ENCODE measurements around the gene ZG16B.

ZG16B gene, protein sequence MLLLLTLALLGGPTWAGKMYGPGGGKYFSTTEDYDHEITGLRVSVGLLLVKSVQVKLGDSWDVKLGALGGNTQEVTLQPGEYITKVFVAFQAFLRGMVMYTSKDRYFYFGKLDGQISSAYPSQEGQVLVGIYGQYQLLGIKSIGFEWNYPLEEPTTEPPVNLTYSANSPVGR

DNA sequence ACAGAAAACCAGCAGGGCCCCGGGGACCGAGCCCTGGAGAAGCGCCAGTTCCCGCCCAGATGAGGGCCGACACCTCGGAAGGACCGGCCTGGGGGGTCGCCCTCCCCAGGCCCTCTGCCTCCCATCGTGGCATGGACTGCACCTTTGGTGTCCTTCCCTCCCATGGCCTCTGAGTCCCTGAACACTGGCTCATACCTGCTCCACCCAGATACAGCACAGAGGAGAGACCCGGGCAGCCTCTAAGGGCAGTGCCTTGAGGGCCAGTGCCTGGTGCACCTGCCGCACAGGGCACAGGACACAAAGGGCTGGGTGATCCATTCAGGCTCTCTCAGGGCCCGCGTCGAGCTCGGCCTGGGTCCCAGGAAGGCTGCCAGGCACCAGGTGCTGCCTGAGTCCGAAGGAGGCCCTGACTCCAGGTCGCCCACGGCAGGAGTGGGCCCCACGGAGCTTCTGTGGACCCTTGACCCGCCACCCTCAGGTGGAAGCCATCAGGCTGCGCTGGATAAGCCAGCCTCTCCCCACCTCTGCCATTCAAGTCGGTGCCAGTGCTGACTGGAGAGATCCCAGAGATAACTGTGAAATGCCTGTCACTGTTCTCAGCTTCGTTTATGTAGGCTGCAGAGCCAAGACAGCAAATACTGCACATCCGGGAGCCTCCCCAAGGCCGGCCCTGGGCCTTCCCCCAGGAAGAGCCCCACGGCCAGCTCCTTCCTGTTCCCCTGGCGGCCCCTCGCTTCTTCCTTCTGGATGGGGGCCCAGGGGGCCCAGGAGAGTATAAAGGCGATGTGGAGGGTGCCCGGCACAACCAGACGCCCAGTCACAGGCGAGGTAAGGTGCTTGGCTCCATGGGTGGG is at the start of gene ZG16B:
TSS of gene ZG16B (plus strand) at position 803 of the 854 bp plus-strand sequence. CDS start 139 bp downstream, outside the sequence.
- DNase-seq (ENCODE audit: low read depth in 2 of 2): no peak

DNA sequence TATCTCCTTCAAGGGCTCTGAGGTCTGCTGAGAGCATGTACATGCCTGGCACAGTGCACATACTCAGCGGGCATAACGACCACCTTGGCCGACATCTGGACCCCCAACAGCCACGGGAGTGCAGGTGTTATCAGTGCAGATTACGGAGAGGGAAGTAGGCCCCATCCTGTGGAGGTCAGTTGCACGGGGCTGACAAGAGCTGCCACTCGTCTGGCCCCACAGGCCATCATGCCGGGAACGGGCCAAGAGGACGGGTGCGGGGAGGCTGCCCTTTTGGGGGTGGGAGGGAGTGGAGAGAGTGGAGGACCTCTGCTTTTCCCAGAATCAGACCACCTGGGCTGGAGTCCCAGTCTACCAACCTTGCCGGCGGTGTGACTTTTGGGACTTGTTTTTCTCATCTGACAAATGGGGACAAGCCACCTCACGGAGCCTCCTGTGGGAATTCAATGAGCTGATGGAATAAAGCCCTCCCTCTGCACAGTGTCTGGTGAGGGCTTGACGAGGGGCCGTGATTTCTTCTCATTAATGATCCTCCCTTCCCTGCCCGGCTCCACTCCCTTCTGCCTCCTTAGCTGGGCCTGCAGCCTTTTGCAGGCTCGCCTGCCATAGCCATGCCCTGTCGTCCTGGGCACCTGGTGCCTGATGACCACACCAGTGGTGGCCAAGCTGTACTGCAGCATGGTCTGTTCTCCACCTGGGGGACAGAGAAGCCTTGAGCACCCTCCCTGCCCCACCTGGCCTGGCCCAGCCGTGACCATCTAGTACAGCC is 47.3 kb upstream of the ZG16B start:
- no peak for DNase-seq (ENCODE audit: low read depth in 2 of 2)

DNA sequence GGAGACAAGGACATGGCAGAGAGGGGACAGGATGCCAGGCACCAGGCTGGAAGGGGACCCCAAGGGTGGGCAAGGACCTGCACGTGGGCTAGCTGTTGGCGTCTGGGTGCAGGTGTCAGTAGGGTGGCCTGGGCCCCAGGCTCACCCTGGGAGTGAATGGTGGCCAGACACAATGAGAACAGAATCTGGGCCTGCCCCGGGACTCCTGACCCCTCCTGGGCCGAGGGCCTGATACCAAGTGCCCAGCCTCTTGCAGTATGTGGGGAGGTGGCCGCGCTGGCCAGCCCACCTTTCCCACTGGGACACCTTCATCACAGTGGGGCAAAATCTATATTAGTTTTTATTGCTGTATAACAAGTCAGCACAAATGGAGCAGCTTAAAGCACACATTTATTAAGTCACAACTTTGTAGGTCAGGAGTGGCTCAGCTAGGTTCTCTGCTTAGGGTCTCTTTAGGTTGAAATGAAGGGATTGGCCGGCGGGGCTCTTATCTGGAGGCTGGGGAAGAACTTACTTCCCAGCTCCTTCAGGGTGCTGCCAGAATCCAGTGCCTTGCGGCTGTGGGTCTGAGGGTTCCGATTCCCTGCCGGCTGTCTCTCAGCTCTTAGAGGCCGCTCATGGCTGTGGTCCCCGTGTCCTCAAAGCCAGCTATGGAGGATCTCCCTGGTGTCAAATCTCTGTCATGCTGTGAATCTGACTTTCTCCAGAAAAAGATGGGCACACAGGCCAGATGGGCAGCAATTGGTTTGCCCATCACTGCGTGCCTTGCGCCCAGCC is 46.3 kb upstream of the ZG16B start:
- DNase-seq (ENCODE audit: low read depth in 2 of 2): no peak

DNA sequence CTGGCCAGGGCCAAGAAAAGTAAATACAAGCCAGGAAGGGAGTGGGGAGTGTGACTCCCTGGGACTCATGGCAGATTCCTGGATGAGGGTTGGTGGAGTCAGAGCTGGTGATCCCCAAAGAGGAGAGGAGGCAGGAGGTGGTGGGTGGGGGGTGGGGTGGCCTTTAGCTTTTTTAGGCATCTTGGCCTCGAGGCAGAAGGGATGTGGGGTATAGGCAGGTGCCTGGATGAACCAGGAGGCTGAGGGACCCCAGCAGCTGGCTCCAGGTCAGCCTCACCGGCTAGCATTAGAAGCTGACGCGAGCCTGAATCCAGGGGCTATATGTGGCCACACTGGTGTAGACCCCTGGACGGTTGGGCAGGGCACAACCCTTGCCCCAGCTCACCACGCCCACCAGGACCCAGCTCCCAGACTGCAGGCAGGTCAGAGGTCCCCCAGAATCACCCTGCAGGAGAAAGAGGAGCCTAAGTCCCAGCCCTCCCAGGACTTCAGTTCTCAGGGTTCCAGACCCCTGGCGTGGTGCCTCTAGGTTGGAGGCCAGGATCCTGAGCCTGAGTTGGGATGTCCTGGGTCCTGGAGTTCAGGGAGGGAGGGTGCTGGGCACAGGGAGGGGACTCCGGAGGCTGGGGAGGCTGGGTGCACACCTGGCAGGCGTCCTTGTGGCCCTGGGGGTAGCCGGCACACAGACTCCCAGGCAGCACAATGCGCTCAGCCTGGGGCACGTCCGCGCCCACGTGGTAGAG is 45.6 kb upstream of the ZG16B start:
- no peak for DNase-seq (ENCODE audit: low read depth in 2 of 2)

DNA sequence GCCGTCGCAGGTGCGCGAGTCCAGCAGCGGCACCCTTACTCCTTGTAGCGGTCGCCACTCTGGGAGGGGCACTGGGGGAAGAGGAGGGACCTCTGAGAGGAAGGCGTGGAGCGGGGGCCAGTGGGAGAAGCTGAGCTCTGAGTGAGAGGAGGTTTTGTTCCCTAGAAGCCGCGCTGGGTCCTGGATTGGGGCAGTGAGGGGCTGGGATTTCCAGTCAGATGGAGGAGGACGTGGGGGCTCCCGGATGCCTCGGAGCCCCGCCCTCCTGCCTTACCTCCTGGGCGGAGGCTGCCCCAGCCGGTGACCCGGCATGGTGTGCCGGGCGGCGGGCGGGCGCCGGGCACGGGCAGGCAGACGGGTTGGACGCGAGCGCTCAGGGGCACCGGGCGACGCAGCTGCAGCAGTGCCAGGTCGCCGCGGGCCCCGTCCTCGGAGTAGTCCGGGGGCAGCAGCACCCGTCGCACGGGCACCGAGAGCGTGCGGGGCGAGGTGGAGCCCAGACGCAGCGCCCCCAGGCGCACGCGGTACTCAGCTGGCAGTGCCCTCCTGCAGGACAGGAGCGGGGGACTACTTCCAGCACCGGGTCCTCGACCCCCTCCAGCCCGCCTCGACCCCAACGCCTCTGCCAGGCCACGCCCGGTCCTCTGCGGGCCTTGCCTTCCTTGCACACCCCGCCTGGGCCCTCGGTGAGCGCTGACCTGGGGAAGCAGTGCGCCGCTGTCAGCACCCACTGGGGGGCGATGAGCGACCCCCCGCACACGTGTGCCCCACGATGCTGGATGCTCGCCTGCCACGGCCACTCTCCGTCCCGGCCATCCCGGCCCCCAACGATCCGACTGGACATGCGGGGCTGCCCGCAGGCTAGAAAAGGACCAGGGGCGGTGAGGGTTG is 44.8 kb upstream of the ZG16B start:
- no peak for DNase-seq (ENCODE audit: low read depth in 2 of 2)

DNA sequence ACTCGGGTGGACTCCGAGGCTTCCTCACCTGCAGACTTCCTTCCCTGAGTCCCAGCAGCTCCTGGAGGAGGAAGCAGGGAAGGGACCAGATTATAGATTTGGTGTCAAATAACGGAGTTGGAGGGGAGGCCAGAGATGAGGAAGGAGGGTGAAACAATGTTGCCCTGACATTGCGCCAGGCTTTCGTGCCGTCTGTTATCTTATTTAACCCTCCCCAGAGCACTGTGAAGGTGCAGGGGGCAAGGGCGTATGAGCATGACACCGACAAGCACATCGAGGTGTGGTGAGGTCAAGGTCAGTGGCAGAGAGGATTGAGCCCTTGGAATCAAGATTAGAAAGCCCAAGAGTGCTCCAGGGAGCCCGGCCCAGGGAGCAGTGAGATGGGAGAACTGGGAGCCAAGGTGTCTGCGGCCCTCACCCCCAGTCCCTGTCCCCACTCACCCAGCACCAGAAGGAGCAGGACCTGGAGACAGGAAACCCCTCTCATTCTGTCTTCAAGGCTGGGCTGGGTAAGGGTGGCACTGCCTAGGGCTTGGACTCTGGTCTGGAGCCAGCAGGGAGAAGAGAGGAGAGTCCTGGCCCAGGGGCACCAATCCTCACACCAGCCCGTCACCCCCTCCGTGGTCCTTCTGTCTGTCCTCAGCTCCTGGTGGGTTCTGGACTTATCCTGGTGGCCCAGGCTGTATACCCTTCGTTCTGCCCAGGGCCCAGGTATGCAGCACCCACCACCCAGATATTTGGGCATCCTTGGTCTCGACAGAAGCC is 43.9 kb upstream of the ZG16B start:
- no peak for DNase-seq (ENCODE audit: low read depth in 2 of 2)

DNA sequence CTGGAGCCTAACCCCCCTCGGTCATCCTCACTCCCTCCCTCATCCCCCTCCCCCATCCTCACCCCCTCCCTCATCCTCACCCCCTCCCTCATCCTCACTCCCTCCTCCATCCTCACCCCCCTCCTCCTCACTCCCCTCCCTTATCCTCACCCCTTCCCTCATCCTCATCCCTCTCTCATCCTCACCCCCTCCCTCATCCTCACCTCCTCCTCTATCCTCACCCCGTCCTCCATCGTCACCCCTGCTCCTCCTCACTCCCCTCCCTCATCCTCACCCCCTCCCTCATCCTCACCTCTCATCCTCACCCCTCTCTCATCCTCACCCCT is 43.3 kb upstream of the ZG16B start:
- no peak for DNase-seq (ENCODE audit: low read depth in 2 of 2)

DNA sequence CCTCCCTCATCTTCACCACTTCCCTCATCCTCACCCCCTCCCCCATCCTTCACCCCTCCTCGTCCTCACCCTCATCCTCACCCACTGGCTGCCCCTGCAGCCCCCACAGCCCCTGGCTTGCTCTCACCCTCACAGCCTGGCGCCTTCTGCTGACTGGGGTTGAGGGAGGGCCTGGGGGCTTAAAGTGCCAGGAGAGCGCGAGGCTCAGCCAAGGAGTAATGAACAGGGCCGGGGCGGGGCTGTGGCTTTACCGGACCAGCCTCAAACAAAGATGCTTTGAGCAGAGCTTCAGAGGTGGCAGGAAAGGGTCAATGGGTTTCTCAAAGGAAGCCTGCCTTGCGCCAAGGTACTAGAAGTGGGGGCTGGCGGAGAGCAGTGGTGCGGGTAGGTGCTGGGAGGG is 42.7 kb upstream of the ZG16B start, which contains the start of gene PRSS33:
TSS of gene PRSS33 (minus strand) at position 155 of the 400 bp plus-strand sequence. CDS start 1,013 bp downstream, outside the sequence.
- no peak for DNase-seq (ENCODE audit: low read depth in 2 of 2)

DNA sequence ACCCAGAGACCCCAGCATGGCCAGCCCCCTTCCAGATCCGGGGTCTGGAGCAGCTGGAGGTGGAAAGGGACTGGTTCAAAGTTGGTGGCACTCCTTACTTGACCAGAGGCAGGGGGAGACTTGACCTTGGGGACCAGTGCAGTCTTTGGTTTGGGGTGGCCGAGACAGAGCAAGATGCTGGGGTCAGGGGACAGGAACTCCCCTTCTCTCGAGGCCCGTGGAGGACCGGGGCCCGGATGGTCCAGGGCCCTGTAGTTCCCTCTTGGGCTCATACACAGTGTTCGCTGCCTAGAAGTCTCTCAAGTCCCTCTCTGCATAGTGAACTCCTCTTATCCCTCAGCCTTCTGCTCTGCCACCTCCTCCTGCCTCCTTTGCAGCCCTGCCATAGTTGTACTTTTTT is 42.1 kb upstream of the ZG16B start:
- DNase-seq (ENCODE audit: low read depth in 2 of 2): no peak

DNA sequence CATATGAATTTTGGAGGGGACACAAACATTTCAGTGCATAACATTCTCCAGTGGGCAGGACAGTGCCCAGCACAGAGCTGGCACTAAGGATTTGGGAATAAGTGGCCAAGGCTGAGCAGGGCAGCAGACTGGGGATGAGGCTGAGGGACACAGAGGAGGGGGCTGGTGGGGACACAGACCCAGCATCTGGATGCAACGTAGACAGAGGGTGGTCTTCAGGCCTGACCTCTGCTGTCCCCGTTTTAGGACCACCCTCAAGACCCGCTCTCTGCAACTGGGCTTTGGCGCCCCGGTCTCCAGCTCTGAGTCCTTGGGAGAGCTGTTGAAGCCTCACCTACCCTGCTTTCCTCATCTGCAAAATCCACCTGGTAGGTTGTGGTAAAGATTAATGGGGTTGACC is 39.5 kb upstream of the ZG16B start:
- no peak for DNase-seq (ENCODE audit: low read depth in 2 of 2)

DNA sequence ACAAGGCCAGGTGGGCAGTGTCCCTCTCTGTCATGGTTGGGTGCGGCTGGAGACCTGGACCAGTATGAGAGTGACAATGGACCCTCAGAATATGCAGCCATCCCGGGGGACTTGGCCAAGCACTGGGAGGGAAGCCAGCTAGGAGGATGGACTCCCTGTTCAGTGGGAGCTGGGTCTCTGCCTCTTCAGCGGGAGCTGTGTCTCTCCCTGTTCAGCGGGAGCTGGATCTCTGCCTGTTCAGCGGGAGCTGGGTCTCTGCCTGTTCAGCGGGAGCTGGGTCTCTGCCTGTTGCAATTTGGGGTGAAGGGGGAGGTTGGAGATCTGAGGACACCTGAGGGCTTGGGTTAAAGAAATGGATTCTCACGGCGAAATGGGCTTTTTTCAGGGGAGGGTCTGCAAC is 38.9 kb upstream of the ZG16B start:
- DNase-seq (ENCODE audit: low read depth in 2 of 2): no peak

DNA sequence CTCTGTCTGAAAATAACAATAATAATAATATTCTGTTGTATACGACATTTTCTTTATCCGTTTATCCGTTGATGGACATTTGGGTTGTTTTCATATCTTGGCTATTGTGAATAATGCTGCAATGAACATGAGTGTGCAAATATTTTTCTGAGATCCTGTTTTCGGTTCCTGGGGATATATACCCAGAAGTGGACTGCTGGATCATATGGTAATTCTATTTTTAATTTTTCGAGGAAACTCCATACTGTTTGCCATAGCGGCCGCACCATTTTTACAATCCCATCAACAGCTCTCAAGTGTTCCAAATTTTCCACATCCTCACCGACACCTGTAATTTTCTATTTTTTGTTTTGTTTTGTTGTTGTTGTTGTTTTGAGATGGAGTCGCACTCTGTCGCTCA is 37.2 kb upstream of the ZG16B start:
- DNase-seq (ENCODE audit: low read depth in 2 of 2): no peak

DNA sequence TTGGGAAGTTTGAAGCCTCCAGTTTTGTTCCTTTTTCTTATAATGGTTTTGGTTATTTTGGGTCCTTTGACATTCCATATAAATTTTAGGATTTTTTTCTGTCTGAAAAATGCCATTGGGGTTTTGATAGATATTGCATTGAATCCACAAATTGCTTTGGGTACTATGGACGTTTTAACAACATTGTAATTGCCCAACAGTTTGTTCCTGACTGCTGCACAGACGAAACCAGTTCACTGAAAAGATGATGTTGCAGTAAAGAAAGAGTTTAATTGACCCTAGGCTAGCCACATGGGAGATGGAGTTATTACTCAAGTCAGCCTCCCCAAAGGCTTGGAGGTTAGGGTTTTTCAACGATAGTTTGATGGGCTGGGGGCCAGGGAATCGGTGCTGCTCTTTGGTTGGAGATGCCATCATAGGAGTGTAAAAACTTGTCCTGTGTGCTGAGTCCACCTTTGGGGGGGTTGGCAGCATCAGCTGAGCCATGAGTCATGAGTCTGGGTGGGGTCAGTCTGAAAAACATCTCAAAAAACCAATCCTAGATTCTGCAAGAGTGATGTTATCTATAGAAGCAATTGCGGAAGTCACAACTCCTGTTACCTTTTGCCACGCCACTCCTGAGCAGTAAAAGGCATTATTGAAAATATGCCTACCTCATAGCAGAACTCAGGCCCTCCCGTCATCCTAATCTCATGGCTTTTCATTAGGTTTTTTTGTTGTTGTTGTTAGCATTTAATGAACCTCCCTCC is 34.5 kb upstream of the ZG16B start:
- no peak for DNase-seq (ENCODE audit: low read depth in 2 of 2)

DNA sequence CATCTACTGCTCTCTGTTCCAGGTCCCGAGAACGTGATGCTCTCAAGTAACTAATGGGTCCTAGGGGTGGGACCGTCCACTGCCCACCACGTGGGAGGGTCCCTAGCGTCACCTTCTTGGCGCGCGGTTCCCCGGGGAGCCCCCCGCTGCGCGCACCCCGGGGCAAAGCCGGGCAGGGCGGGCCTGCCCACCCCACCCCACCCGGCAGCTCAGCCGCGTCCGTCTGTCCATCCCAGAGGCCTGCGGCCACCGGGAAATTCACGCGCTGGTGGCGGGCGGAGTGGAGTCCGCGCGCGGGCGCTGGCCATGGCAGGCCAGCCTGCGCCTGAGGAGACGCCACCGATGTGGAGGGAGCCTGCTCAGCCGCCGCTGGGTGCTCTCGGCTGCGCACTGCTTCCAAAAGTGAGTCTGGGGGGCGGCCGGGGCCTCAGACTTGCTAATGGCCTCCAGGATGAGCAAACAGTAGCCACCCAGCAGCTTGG is 31.3 kb upstream of the ZG16B start:
- DNase-seq (ENCODE audit: low read depth in 2 of 2): no peak

DNA sequence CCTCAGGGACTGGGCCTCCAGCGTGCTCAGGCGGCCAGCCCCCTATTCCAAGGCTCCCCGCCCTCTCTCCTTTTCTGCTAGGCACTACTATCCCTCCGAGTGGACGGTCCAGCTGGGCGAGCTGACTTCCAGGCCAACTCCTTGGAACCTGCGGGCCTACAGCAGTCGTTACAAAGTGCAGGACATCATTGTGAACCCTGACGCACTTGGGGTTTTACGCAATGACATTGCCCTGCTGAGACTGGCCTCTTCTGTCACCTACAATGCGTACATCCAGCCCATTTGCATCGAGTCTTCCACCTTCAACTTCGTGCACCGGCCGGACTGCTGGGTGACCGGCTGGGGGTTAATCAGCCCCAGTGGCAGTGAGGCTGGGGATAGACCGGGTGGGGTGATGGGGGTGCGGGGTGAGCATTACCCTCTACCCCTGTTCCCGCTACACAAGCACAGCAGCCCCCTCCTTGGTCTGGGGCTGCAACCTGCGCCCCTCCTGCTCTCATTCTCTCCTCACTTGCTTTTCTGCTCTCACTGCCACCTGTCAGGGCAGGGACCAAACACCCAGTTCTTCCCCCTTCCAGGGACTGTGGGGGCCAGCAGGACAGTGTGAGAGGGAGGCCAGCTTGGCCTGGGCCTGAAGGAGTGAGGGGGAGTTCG is 30.8 kb upstream of the ZG16B start:
- DNase-seq (ENCODE audit: low read depth in 2 of 2): no peak

DNA sequence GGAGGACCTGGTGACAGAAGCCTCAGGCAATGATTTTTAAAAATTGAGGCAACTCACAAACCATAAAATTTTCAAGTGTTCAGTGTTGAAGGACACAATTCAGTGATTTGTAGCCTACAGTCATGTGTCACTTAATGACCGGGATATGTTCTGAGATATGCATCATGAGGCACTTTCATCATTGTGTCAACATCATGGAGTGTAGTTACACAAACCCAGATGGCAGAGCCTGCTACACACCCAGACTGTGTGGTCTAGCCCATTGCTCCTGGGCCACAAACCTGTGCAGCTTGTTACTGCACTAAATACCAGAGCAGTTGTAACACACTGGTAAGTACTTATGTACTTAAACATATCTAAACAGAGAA is 30.3 kb upstream of the ZG16B start:
- no peak for DNase-seq (ENCODE audit: low read depth in 2 of 2)

DNA sequence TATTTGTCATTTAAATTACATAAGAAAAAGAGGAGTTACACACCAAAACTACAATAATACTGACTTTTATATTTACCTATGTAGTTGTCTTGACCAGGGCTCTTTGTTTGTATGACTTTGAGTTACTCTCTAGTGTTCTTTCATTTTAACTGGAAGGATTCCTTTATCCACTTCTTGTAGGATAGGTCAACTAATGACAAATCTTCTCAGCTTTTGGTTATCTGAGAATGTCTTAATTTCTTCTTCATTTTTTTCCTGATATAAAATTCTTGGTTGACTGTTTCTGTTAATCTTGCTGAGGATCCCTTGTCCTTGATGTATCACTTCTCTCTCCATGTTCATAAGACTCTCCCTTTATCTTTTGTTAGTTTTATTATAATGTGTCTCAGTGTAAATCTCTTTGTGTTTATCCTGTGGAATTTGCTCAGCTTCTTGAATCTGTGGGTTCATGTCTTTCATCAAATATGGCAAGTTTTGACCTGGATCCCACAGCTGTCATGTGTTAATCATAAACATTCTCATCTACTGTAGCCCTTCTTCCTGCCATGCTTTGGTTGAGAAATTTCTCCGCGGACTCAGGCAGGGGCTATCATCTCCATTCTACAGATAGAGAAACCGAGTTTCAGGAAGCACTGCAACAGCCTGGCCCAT is 26.4 kb upstream of the ZG16B start:
- DNase-seq (ENCODE audit: low read depth in 2 of 2): no peak

DNA sequence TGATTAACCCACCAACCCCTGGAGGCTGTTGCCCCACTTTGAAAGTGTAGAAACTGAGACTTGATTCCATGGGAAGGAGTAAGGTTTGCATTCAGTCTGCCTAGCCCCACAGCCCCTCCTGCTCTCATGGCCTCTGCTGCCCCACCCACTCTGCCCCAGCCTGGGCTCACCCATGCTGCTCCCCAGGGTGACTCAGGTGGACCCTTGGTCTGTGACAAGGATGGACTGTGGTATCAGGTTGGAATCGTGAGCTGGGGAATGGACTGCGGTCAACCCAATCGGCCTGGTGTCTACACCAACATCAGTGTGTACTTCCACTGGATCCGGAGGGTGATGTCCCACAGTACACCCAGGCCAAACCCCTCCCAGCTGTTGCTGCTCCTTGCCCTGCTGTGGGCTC is 25.4 kb upstream of the ZG16B start:
- DNase-seq (ENCODE audit: low read depth in 2 of 2): no peak
